H1 (cell line): ENCODE results near the gene SOHLH1. TPM values are rescaled to one million over a fixed set of nuclear protein-coding genes. Genes with fewer than 3 reads are reported as not detected.

Source experiments
- CTCF ChIA-PET: fragments of 300-600 bp; sonication (Branson Sonifier 250); formaldehyde crosslinking; loops from one replicate; lab custom pipeline; 2021; ENCODE audit not compliant: partially characterized antibody; lab: Charles Lee
- POLR2A ChIA-PET: fragments of 300-600 bp; sonication (Branson Sonifier 250); formaldehyde crosslinking; loops from one replicate; lab custom pipeline; 2021; ENCODE audit warnings: inconsistent platforms; ENCODE audit not compliant: partially characterized antibody; lab: Charles Lee
- DNase-seq, 2 experiments: peaks; one replicate each; pipeline versions ENCODE4 v3.0.0 to v3.0.0-alpha.2; 2010 to 2022; ENCODE audit warnings: low spot score in 2 of 2, low read depth in 1 of 2, mixed read lengths in 1 of 2
- FAIRE-seq: peaks from 2 replicates; lab custom pipeline; 2011; peaks lifted over from hg19 to GRCh38; lab: Jason Lieb, UNC
- H2AFZ ChIP-seq: 2 replicates; pipeline ENCODE4 v1.8.1; 2012; ENCODE audit warnings: low read length, inconsistent platforms
- H2AK5ac ChIP-seq: 2 replicates; pipeline ENCODE4 v1.6.1; 2013; ENCODE audit warnings: low read depth, low read length
- H2BK120ac ChIP-seq: replicated peaks from 2 replicates; pipeline ENCODE3; 2013; ENCODE audit warnings: low read depth, low read length, inconsistent platforms
- H2BK12ac ChIP-seq: 2 replicates; pipeline ENCODE4 v1.6.1; 2013; ENCODE audit warnings: low read depth, low read length
- H2BK15ac ChIP-seq: 2 replicates; pipeline ENCODE4 v1.6.1; 2013; ENCODE audit warnings: low read length
- H2BK20ac ChIP-seq: 2 replicates; pipeline ENCODE4 v1.6.1; 2013; ENCODE audit warnings: low read length
- H2BK5ac ChIP-seq: 2 replicates; pipeline ENCODE4 v1.6.1; 2013; ENCODE audit warnings: low read depth, low read length
- H3K14ac ChIP-seq: 2 replicates; pipeline ENCODE4 v1.6.1; 2013; ENCODE audit warnings: inconsistent platforms; ENCODE audit not compliant: insufficient read length
- H3K18ac ChIP-seq: 2 replicates; pipeline ENCODE4 v1.6.1; 2013; ENCODE audit warnings: low read length; ENCODE audit errors: extremely low read depth
- H3K23ac ChIP-seq: 2 replicates; pipeline ENCODE4 v1.6.1; 2013; ENCODE audit warnings: inconsistent platforms; ENCODE audit not compliant: insufficient read length
- H3K23me2 ChIP-seq: 2 replicates; pipeline ENCODE4 v1.6.1; 2013; ENCODE audit warnings: low read depth, low read length
- H3K27ac ChIP-seq: 2 replicates; pipeline ENCODE4 v1.6.1; 2011; ENCODE audit warnings: low read depth, low read length, inconsistent platforms
- H3K27me3 ChIP-seq, 4 experiments: replicated peaks in 1 of 4; 1 replicate in 1 of 4; 2 replicates in 3 of 4; pipeline versions ENCODE4 v1.6.1 to v1.8.1; 2011 to 2013; ENCODE audit warnings: low read length in 3 of 4, mild to moderate bottlenecking in 3 of 4, inconsistent platforms in 2 of 4, mixed read lengths in 2 of 4, moderate library complexity in 1 of 4; ENCODE audit not compliant: control insufficient read depth in 3 of 4, insufficient read depth in 3 of 4; ENCODE audit errors: extremely low read depth in 1 of 4
- H3K36me3 ChIP-seq, 4 experiments: 2 replicates each; pipeline versions ENCODE4 v1.6.1 to v1.8.1; 2011 to 2013; ENCODE audit warnings: mild to moderate bottlenecking in 4 of 4, low read length in 3 of 4, moderate library complexity in 2 of 4, control low read depth in 1 of 4, inconsistent platforms in 1 of 4; ENCODE audit not compliant: insufficient read depth in 4 of 4, control insufficient read depth in 2 of 4
- H3K4ac ChIP-seq: replicated peaks from 2 replicates; pipeline ENCODE3; 2013; ENCODE audit warnings: low read length, low read depth, mixed read lengths, inconsistent platforms; ENCODE audit not compliant: insufficient read length
- H3K4me1 ChIP-seq, 4 experiments: replicated peaks in 1 of 4; 1 replicate in 1 of 4; 2 replicates in 3 of 4; pipeline versions ENCODE4 v1.6.1 to v1.8.1; 2011 to 2013; ENCODE audit warnings: low read length in 3 of 4, inconsistent platforms in 2 of 4, mixed read lengths in 1 of 4; ENCODE audit not compliant: insufficient read depth in 4 of 4, control insufficient read depth in 3 of 4
- H3K4me2 ChIP-seq, 2 experiments: 2 replicates each; pipeline versions ENCODE4 v1.6.1 to v1.8.1; 2011 to 2013; ENCODE audit warnings: low read depth in 2 of 2, low read length in 2 of 2, control low read depth in 1 of 2, inconsistent platforms in 1 of 2, mild to moderate bottlenecking in 1 of 2; ENCODE audit not compliant: insufficient read depth in 1 of 2
- H3K4me3 ChIP-seq, 4 experiments: fragments of 200-600, 300-600 bp in 1 of 4; sonication (generic), shearing (Covaris generic), sonication (Bioruptor Twin) in 1 of 4; 2 replicates each; pipeline versions ENCODE4 v1.5.1 to v1.8.1; 2011 to 2016; ENCODE audit warnings: low read length in 4 of 4, low read depth in 3 of 4, control low read depth in 2 of 4, inconsistent platforms in 2 of 4, mild to moderate bottlenecking in 2 of 4, mixed read lengths in 1 of 4, moderate library complexity in 1 of 4; ENCODE audit not compliant: insufficient read depth in 2 of 4; ENCODE audit errors: extremely low read depth in 1 of 4
- H3K56ac ChIP-seq: replicated peaks from 2 replicates; pipeline ENCODE3; 2013; ENCODE audit warnings: low read depth, mild to moderate bottlenecking, mixed read lengths, low read length, inconsistent platforms; ENCODE audit not compliant: insufficient read length
- H3K79me1 ChIP-seq: 2 replicates; pipeline ENCODE4 v1.6.1; 2013; ENCODE audit warnings: low read depth, low read length, control low read depth
- H3K79me2 ChIP-seq, 2 experiments: 2 replicates each; pipeline versions ENCODE4 v1.6.1 to v1.8.1; 2012 to 2013; ENCODE audit warnings: low read length in 2 of 2, mild to moderate bottlenecking in 2 of 2, inconsistent platforms in 1 of 2; ENCODE audit not compliant: insufficient read depth in 2 of 2, control insufficient read depth in 1 of 2
- H3K9ac ChIP-seq, 4 experiments: replicated peaks in 1 of 4; 1 replicate in 1 of 4; 2 replicates in 3 of 4; pipeline versions ENCODE4 v1.6.1 to v1.8.1; 2011 to 2013; ENCODE audit warnings: low read depth in 3 of 4, low read length in 3 of 4, control low read depth in 2 of 4, mild to moderate bottlenecking in 2 of 4, moderate library complexity in 2 of 4, inconsistent platforms in 1 of 4; ENCODE audit errors: extremely low read depth in 1 of 4
- H3K9me3 ChIP-seq, 2 experiments: 2 replicates each; pipeline versions ENCODE4 v1.6.1 to v1.8.1; 2012 to 2013; ENCODE audit warnings: mild to moderate bottlenecking in 2 of 2, moderate library complexity in 2 of 2, control low read depth in 1 of 2, inconsistent platforms in 1 of 2, low read depth in 1 of 2, low read length in 1 of 2, mixed read lengths in 1 of 2; ENCODE audit not compliant: insufficient read depth in 2 of 2
- H4K20me1 ChIP-seq, 2 experiments: replicated peaks in 1 of 2; 2 replicates each; pipeline versions ENCODE3 to v1.8.1; 2011 to 2013; ENCODE audit warnings: inconsistent platforms in 2 of 2, low read length in 2 of 2, mild to moderate bottlenecking in 1 of 2; ENCODE audit not compliant: insufficient read depth in 2 of 2, control insufficient read depth in 1 of 2
- H4K5ac ChIP-seq: 2 replicates; pipeline ENCODE4 v1.6.1; 2013; ENCODE audit warnings: low read length, low read depth, mixed read lengths, inconsistent platforms; ENCODE audit not compliant: insufficient read length
- H4K8ac ChIP-seq: 2 replicates; pipeline ENCODE4 v1.8.0; 2013; ENCODE audit warnings: mild to moderate bottlenecking, moderate library complexity, low read length, inconsistent platforms; ENCODE audit not compliant: insufficient read depth; ENCODE audit errors: extremely low read depth
- H4K91ac ChIP-seq: replicated peaks from 2 replicates; pipeline ENCODE3; 2013; ENCODE audit warnings: low read length, mixed read lengths, inconsistent platforms; ENCODE audit not compliant: insufficient read length
- CBX5 ChIP-seq: fragments of 300-800, 300-1000 bp; sonication (generic); IDR thresholded peaks from 2 replicates; pipeline ENCODE4 v1.7.1; 2016; ENCODE audit warnings: antibody characterized with exemption, low read length, low read depth
- CEBPB ChIP-seq: IDR thresholded peaks from 2 replicates; pipeline ENCODE4 v1.6.1; 2012; ENCODE audit warnings: low read depth, low read length
- KDM4A ChIP-seq: IDR thresholded peaks from one replicate; pipeline ENCODE4 v1.7.1; 2012; ENCODE audit warnings: low read depth, mild to moderate bottlenecking, moderate library complexity, low read length, inconsistent platforms; ENCODE audit not compliant: severe bottlenecking
- RAD21 ChIP-seq, 2 experiments: IDR thresholded peaks in 1 of 2; conservative IDR thresholded peaks in 1 of 2; 2 replicates each; pipeline ENCODE4 v1.6.1; 2011; ENCODE audit warnings: low read depth in 2 of 2, low read length in 2 of 2, improper control_type of control experiment in 1 of 2, inconsistent platforms in 1 of 2, mild to moderate bottlenecking in 1 of 2, moderate library complexity in 1 of 2
- SP2 ChIP-seq: IDR thresholded peaks from 2 replicates; pipeline ENCODE4 v1.6.1; 2012; ENCODE audit warnings: mild to moderate bottlenecking, low read length, inconsistent platforms
- TCF12 ChIP-seq: IDR thresholded peaks from 2 replicates; pipeline ENCODE4 v1.6.1; 2011; ENCODE audit warnings: low read depth, mild to moderate bottlenecking, low read length
- YY1 ChIP-seq: IDR thresholded peaks from 2 replicates; pipeline ENCODE4 v1.6.1; 2011; ENCODE audit warnings: low read depth, mild to moderate bottlenecking, low read length
- WGBS, 2 experiments: shearing (Covaris generic) in 1 of 2; methylation state at CpG; one replicate each; pipeline versions ENCODE4 v1.1.6 to v1.1.7; 2013 to 2015; ENCODE audit warnings: low lambda C conversion rate in 2 of 2, mixed read lengths in 2 of 2, inconsistent platforms in 1 of 2, low coverage in 1 of 2, missing lambda C conversion rate in 1 of 2; ENCODE audit not compliant: insufficient replicate concordance in 2 of 2, insufficient coverage in 1 of 2, insufficient read length in 1 of 2; ENCODE audit errors: extremely low coverage in 1 of 2, missing lambda C conversion rate in 1 of 2; 5-methylcytosine and 5-hydroxymethylcytosine counted together
- polyA plus RNA-seq, 7 experiments: library from polyadenylated mRNA; depleted of rRNA in 3 of 7; stranded (reverse) in 5 of 7; unstranded in 2 of 7; fragments of >200 nt in 5 of 7; fragments of 200-250 nt in 2 of 7; gene quantifications; 1 replicate in 5 of 7; 2 replicates in 1 of 7; 4 replicates in 1 of 7; pipeline versions ENCODE4 v1.2.1 to v1.2.3, GENCODE V29; 2011 to 2013; ENCODE audit warnings: missing spikeins in 2 of 7, mixed read lengths in 2 of 7
- total RNA-seq: library from RNA; stranded (reverse); fragmentation: NEBNext Ultra II Directional; extraction: Animal tissue kit (Norgen Biotek cat#: 25700); gene quantifications from 2 replicates; pipeline ENCODE4 v1.2.1, GENCODE V29; 2021
- TF ChIP-seq, protein P1 (sequence below), 3 experiments: IDR thresholded peaks; 1 replicate in 2 of 3; 2 replicates in 1 of 3; pipeline versions ENCODE4 v1.5.1 to v1.6.1; 2011; ENCODE audit warnings: low read length in 3 of 3, mild to moderate bottlenecking in 3 of 3, inconsistent platforms in 2 of 3, low read depth in 1 of 3, moderate library complexity in 1 of 3; ENCODE audit not compliant: insufficient read depth in 1 of 3; ENCODE audit errors: control extremely low read depth in 1 of 3
- TF ChIP-seq, protein P2 (sequence below): IDR thresholded peaks from 2 replicates; pipeline ENCODE4 v1.6.1; 2012; ENCODE audit warnings: inconsistent platforms

SOHLH1 gene
- total and polyA plus RNA-seq, 2 of the 8 experiments (the other 6 are each of a cell fraction or from before 2014, with no cell fraction given) = 0.11 TPM; not detected in 1

DNA sequence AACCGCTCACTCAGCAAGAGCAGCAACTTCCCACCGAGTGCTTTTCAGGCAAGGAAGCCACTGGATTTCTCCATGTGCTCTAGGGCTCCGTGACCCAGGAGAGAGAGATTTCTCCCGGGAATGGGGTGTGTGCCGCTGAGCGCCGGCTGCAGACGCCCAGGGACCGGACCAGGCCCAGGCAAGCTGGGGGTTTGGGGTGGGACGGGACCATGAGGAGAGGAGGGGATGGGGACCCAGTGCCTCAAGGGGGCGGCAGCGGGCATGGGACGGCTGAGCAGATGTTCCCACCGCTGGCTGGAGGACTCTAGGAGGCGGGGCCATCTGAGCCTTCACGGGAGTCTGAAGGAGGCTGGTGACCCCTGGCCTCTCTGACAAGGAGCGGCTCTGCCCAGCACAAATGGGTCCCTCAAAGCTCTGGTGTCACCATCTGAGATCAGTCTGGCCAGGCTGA is 27.7 kb downstream of the SOHLH1 start:
- Histone ChIP-seq H3K36me3 (no peaks in the 10 kb centered on the region), H3K56ac (no peak overlapping the region)
- TF ChIP-seq CEBPB = no peak
- TF ChIP-seq, protein P1, sequence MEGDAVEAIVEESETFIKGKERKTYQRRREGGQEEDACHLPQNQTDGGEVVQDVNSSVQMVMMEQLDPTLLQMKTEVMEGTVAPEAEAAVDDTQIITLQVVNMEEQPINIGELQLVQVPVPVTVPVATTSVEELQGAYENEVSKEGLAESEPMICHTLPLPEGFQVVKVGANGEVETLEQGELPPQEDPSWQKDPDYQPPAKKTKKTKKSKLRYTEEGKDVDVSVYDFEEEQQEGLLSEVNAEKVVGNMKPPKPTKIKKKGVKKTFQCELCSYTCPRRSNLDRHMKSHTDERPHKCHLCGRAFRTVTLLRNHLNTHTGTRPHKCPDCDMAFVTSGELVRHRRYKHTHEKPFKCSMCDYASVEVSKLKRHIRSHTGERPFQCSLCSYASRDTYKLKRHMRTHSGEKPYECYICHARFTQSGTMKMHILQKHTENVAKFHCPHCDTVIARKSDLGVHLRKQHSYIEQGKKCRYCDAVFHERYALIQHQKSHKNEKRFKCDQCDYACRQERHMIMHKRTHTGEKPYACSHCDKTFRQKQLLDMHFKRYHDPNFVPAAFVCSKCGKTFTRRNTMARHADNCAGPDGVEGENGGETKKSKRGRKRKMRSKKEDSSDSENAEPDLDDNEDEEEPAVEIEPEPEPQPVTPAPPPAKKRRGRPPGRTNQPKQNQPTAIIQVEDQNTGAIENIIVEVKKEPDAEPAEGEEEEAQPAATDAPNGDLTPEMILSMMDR (IDR thresholded peaks at IDR 0.05; ENCODE audit: control extremely low read depth in 1 of 3, insufficient read depth in 1 of 3, low read depth in 1 of 3, low read length in 3 of 3) = peak in 2 of 3 experiments; percentile 66 to 71; a peak in 3 of 4 replicates
- TF ChIP-seq CBX5 = no peak
- 0 out of 2 replicates have a peak, but pooled peaks have one; percentile 40 for TF ChIP-seq TCF12
- TF ChIP-seq SP2 = no peak
- TF ChIP-seq, protein P2, sequence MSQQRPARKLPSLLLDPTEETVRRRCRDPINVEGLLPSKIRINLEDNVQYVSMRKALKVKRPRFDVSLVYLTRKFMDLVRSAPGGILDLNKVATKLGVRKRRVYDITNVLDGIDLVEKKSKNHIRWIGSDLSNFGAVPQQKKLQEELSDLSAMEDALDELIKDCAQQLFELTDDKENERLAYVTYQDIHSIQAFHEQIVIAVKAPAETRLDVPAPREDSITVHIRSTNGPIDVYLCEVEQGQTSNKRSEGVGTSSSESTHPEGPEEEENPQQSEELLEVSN = peak; percentile 60; the same call in 1 of the 2 replicates
- TF ChIP-seq KDM4A = peak; percentile 32
- no peak for TF ChIP-seq YY1
- TF ChIP-seq RAD21 (IDR thresholded peaks at IDR 0.05 in 1 of 2, conservative IDR thresholded peaks at IDR 0.05 in 1 of 2; ENCODE audit: low read depth in 2 of 2, low read length in 2 of 2) = peak; percentile 38 to 57

More for the DNA sequence above, 27.7 kb downstream of the SOHLH1 start:
- Histone ChIP-seq H3K27ac (no peak overlapping the region), H3K9me3 (peaks cover 4 to 19% of the 10 kb centered on the region in 2 experiments; a peak in 3 of 4 replicates), H3K18ac (no peak overlapping the region), H3K4me3 (no peak overlapping the region), H3K23ac (no peak overlapping the region), H4K91ac (no peak overlapping the region), H3K4ac (no peak overlapping the region), H4K8ac (peak overlapping the region; percentile 83), H3K4me2 (no peak overlapping the region), H3K27me3 (no peaks in the 10 kb centered on the region), H2BK5ac (no peak overlapping the region), H4K5ac (no peak overlapping the region), H2BK15ac (0 out of 2 replicates have a peak overlapping the region, but pooled peaks have one; percentile 3), H3K9ac (no peak overlapping the region), H2AK5ac (no peak overlapping the region), H3K79me2 (no peaks in the 10 kb centered on the region), H2BK20ac (no peak overlapping the region), H3K4me1 (no peaks in the 10 kb centered on the region; a peak in 1 of 7 replicates), H2BK120ac (no peak overlapping the region), H2BK12ac (0 out of 2 replicates have a peak overlapping the region, but pooled peaks have one; percentile 18), H3K79me1 (no peaks in the 10 kb centered on the region), H2AFZ (peak overlapping the region; percentile 87; the same call in 1 of the 2 replicates), H4K20me1 (no peaks in the 10 kb centered on the region), H3K23me2 (no peaks in the 10 kb centered on the region), H3K14ac (no peak overlapping the region)
- ChIA-PET CTCF (interaction anchor here (0.6 to 3.6 kb wide), 17 partner anchors 9 to 1799 kb away, joined by 3 to 32 read pairs (median 3); partner anchors contain the start of genes LCN9 and SOHLH1), POLR2A (interaction anchor here (1.2 to 1.7 kb wide), 4 partner anchors 9 to 23 kb away, joined by 3 to 7 read pairs (median 4); no protein-coding TSS in a partner anchor)
- FAIRE-seq = no peak
- WGBS, 2 experiments = 60% methylated on average over 16 of the region's 17 CpGs; no CpG with 5 or more reads in 1 of the 2 experiments
- peak; percentile 21 to 86 for DNase-seq
